ENCODE data around the gene TUBGCP3.

Gene TUBGCP3

GRCh38 chr13:112467236-112467635 lies 120.7 kb downstream of the TUBGCP3 start:
- H3K4me3 ChIP-seq (ENCODE audit: low read depth, low read length): no peak overlapping the region
- TF ChIP-seq, protein P1, sequence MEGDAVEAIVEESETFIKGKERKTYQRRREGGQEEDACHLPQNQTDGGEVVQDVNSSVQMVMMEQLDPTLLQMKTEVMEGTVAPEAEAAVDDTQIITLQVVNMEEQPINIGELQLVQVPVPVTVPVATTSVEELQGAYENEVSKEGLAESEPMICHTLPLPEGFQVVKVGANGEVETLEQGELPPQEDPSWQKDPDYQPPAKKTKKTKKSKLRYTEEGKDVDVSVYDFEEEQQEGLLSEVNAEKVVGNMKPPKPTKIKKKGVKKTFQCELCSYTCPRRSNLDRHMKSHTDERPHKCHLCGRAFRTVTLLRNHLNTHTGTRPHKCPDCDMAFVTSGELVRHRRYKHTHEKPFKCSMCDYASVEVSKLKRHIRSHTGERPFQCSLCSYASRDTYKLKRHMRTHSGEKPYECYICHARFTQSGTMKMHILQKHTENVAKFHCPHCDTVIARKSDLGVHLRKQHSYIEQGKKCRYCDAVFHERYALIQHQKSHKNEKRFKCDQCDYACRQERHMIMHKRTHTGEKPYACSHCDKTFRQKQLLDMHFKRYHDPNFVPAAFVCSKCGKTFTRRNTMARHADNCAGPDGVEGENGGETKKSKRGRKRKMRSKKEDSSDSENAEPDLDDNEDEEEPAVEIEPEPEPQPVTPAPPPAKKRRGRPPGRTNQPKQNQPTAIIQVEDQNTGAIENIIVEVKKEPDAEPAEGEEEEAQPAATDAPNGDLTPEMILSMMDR (IDR thresholded peaks at IDR 0.05; ENCODE audit: borderline replicate concordance, insufficient read depth, low read depth, low read length): no peak

- TF ChIP-seq, protein P1 (IDR thresholded peaks at IDR 0.05; ENCODE audit: borderline replicate concordance, insufficient read depth, low read depth, low read length): no peak
- H3K4me3 ChIP-seq (ENCODE audit: low read depth, low read length): no peak overlapping the region
These were observed 121.6 kb downstream of the TUBGCP3 start for GRCh38 chr13:112466132-112467058.

- no peak overlapping the region for H3K4me3 ChIP-seq (ENCODE audit: low read depth, low read length)
- TF ChIP-seq, protein P1 (IDR thresholded peaks at IDR 0.05; ENCODE audit: borderline replicate concordance, insufficient read depth, low read depth, low read length): no peak
These were observed 122.5 kb downstream of the TUBGCP3 start for GRCh38 chr13:112465251-112466131.

GRCh38 chr13:112464720-112465119 lies 123.2 kb downstream of the TUBGCP3 start:
- H3K4me3 ChIP-seq (ENCODE audit: low read depth, low read length): no peak overlapping the region
- TF ChIP-seq, protein P1 (IDR thresholded peaks at IDR 0.05; ENCODE audit: borderline replicate concordance, insufficient read depth, low read depth, low read length): no peak

GRCh38 chr13:112462408-112462807 lies 125.5 kb downstream of the TUBGCP3 start:
- TF ChIP-seq, protein P1 (IDR thresholded peaks at IDR 0.05; ENCODE audit: borderline replicate concordance, insufficient read depth, low read depth, low read length): no peak
- no peak overlapping the region for H3K4me3 ChIP-seq (ENCODE audit: low read depth, low read length)

DNA sequence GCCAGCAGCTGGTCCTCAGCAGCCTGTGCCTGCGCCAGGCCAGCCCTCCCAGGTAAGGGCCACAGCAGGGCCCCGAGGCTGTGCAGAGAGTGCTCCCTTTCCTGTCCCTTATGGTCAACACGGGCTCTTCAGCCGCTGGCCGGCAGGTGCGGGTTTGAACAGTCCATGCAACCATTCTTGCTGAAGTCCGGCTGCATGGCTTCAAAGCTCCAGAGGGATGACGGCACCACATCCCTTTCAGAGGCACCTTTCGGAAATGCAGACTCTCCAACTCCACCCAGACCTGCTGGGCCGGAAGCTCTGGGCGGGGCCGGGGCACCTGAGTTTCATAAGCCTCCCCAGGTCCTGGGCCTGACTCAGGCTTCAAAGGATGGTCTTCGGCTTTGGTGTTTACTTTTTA lies 130.5 kb downstream of the TUBGCP3 start:
- no peak overlapping the region for H3K4me3 ChIP-seq (ENCODE audit: low read depth, low read length)
- TF ChIP-seq, protein P1 (IDR thresholded peaks at IDR 0.05; ENCODE audit: borderline replicate concordance, insufficient read depth, low read depth, low read length): no peak

Data from GM12875 (cell line).